GOT3 (cell line): ENCODE data around the gene SLC35A4.

Experiments
- DNase-seq: peaks from one replicate; lab custom pipeline; 2025; ENCODE audit warnings: mixed read lengths; lab: John Stamatoyannopoulos, UW

Gene SLC35A4

GRCh38 chr5:140564196-140565023 lies at the start of gene SLC35A4, which contains the start of gene APBB3:
Gene SLC35A4, plus strand, starts transcription at chr5:140564828. Its CDS starts 2,342 bp downstream, at chr5:140567170.
Gene APBB3, minus strand, starts transcription at chr5:140564598. Its CDS starts 353 bp downstream, at chr5:140564245.
- DNase-seq, result peak; percentile 98

- no peak for DNase-seq
Measured at GRCh38 chr5:140524003-140524402, 40.6 kb upstream of the SLC35A4 start.

GRCh38 chr5:140540227-140540626 lies 24.4 kb upstream of the SLC35A4 start:
- no peak for DNase-seq

GRCh38 chr5:140542972-140543371 lies 21.7 kb upstream of the SLC35A4 start:
- DNase-seq, result no peak

- no peak for DNase-seq
Measured at GRCh38 chr5:140544986-140545385, 19.6 kb upstream of the SLC35A4 start.

- DNase-seq, result no peak
Measured at GRCh38 chr5:140545606-140546005, 19.0 kb upstream of the SLC35A4 start.

GRCh38 chr5:140546851-140547507 lies 17.6 kb upstream of the SLC35A4 start:
- DNase-seq, result no peak

- DNase-seq, result peak; percentile 94
Measured at GRCh38 chr5:140547508-140548299, 16.9 kb upstream of the SLC35A4 start, which contains the start of gene EIF4EBP3. Gene EIF4EBP3, plus strand, starts transcription at chr5:140547662. Its CDS starts 76 bp downstream, at chr5:140547738.

GRCh38 chr5:140548300-140548688 lies 16.3 kb upstream of the SLC35A4 start:
- no peak for DNase-seq

GRCh38 chr5:140548791-140549190 lies 15.8 kb upstream of the SLC35A4 start:
- DNase-seq, result no peak

- no peak for DNase-seq
Measured at GRCh38 chr5:140549237-140550144, 15.1 kb upstream of the SLC35A4 start.

GRCh38 chr5:140550147-140551079 lies 14.2 kb upstream of the SLC35A4 start:
- DNase-seq, result no peak

- DNase-seq, result no peak
Measured at GRCh38 chr5:140551872-140552271, 12.8 kb upstream of the SLC35A4 start.

- DNase-seq, result no peak
Measured at GRCh38 chr5:140553657-140554056, 11.0 kb upstream of the SLC35A4 start.

GRCh38 chr5:140554454-140554853 lies 10.2 kb upstream of the SLC35A4 start:
- DNase-seq, result no peak

GRCh38 chr5:140555747-140556312 lies 8.8 kb upstream of the SLC35A4 start:
- no peak for DNase-seq

- DNase-seq, result no peak
Measured at GRCh38 chr5:140556438-140556837, 8.2 kb upstream of the SLC35A4 start.

- DNase-seq, result peak; percentile 82
Measured at GRCh38 chr5:140557136-140557805, 7.4 kb upstream of the SLC35A4 start, which contains the start of gene SRA1. Gene SRA1, minus strand, starts transcription at chr5:140557473. Its CDS starts 21 bp downstream, at chr5:140557452.

- no peak for DNase-seq
Measured at GRCh38 chr5:140557965-140558364, 6.7 kb upstream of the SLC35A4 start.
